Epithelial cell of proximal tubule (primary cell): ENCODE measurements around the gene SORCS2. TPM values are rescaled to one million over a fixed set of nuclear protein-coding genes. Genes with fewer than 3 reads are reported as not detected.

Experiments used
- DNase-seq: peaks from one replicate; pipeline ENCODE4 v3.0.0-alpha.2; 2011; ENCODE audit warnings: low read depth
- H3K4me3 ChIP-seq: 2 replicates; pipeline ENCODE4 v1.5.1; 2011; ENCODE audit warnings: low read depth, mild to moderate bottlenecking, low read length
- total RNA-seq: library from RNA; depleted of rRNA; stranded (reverse); fragments of >200 nt; gene quantifications from 2 replicates; pipeline ENCODE4 v1.2.3, GENCODE V29; 2015
- TF ChIP-seq, protein P1 (sequence below): conservative IDR thresholded peaks from 2 replicates; pipeline ENCODE4 v1.5.1; 2012; ENCODE audit warnings: low read depth, mild to moderate bottlenecking, low read length

The SORCS2 gene
- total RNA-seq, 1 donor from 2014 or later = 0.29 TPM

DNA sequence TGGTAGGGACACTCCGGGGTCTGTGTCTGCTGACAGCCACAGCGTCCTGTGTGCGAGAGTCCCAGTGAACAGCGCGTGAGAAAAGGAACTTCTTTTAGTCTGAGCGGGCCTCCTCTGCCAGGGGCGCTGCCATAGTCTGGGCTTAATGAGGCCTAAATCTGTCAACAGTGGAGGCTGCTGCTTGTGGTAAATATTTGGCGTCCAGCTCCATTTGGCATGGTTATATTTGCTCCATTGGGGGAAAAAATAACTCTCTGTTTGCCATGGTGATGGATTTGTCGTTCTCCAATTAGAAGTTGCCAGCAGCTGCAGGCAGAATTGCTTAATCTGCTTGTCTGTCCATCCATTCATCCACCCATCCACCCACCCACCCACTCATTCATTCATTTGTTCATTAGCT lies 313.8 kb downstream of the SORCS2 start:
- DNase-seq = no peak
- TF ChIP-seq, protein P1, sequence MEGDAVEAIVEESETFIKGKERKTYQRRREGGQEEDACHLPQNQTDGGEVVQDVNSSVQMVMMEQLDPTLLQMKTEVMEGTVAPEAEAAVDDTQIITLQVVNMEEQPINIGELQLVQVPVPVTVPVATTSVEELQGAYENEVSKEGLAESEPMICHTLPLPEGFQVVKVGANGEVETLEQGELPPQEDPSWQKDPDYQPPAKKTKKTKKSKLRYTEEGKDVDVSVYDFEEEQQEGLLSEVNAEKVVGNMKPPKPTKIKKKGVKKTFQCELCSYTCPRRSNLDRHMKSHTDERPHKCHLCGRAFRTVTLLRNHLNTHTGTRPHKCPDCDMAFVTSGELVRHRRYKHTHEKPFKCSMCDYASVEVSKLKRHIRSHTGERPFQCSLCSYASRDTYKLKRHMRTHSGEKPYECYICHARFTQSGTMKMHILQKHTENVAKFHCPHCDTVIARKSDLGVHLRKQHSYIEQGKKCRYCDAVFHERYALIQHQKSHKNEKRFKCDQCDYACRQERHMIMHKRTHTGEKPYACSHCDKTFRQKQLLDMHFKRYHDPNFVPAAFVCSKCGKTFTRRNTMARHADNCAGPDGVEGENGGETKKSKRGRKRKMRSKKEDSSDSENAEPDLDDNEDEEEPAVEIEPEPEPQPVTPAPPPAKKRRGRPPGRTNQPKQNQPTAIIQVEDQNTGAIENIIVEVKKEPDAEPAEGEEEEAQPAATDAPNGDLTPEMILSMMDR = no peak
- no peak overlapping the region for H3K4me3 ChIP-seq

DNA sequence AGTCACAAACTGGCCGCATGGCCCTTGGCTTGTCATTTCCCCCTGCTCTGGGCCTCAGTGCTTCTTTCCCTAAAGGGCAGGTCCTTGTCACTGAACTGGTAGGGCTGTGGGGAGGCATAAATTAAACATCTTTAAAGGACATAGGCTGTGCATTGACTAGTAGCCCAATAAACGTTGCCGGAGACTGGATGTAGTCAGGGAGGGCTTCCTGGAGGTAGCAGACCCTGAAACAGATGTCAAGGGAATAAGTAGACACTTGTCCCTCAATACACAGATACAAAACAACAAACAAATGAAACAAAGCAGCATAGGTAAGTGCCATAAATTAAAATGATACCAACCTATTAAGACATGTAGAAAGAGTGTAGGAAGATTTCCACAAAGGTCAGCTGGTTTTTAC lies 314.2 kb downstream of the SORCS2 start:
- no peak for DNase-seq
- H3K4me3 ChIP-seq = no peak overlapping the region
- TF ChIP-seq, protein P1 = no peak

DNA sequence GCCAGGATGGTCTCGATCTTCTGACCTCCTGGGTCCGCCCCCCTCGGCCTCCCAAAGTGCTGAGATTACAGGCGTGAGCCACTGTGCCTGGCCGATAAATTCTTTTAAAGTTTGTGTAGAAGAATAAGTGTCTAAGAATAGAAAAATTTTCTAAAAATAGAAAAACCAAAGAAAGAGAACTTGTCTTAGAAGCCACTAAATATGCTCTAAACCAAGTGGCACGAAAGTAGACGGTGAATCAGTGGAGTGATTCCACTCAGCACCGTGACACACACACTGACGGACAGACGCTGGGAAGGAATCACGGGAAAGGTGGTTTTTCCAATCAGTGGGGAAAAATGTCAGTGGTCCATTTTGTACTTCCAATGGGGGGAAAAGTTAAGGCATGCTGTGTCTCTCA lies 315.0 kb downstream of the SORCS2 start:
- DNase-seq = no peak
- TF ChIP-seq, protein P1 = no peak
- no peak overlapping the region for H3K4me3 ChIP-seq

DNA sequence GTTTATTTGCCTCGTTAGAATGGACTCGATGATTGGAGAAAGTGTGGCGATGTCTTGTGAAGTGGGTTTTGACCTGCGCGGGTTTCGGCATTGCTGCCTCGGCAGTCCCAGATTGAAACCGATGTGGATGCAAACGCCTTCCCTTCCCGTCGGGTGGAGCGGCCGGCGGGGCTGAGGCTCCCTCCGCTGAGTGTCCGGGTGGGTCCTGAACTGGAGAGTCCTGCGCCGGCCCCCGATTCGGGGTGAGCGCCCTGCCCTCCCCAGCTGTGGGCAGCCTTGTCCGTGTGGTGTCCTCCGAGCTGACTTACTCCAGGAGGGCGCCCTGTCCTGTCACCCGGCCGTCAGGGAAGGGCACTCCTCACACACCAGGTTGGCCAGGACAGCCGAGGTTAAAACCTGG lies 317.7 kb downstream of the SORCS2 start:
- TF ChIP-seq, protein P1 = no peak
- no peak for DNase-seq
- H3K4me3 ChIP-seq = no peak overlapping the region

DNA sequence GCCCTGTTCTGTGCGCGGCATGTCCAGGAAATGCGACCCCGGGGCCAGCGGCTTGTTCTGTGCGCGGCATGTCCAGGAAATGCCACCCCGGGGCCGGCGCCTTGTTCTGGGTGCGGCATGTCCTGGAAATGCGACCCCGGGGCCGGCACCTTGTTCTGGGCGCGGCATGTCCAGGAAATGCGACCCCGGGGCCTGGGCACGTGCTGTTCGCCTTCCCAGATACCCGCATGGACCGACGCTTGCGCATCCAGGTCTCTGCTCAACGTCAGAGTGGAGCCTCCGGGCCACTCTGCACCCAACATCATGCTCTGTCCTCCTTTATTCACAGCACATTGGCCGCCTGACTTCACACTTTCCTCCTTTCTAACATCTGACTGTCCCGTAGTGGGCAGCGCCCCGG lies 318.2 kb downstream of the SORCS2 start:
- H3K4me3 ChIP-seq = no peak overlapping the region
- TF ChIP-seq, protein P1 = no peak
- DNase-seq = no peak

DNA sequence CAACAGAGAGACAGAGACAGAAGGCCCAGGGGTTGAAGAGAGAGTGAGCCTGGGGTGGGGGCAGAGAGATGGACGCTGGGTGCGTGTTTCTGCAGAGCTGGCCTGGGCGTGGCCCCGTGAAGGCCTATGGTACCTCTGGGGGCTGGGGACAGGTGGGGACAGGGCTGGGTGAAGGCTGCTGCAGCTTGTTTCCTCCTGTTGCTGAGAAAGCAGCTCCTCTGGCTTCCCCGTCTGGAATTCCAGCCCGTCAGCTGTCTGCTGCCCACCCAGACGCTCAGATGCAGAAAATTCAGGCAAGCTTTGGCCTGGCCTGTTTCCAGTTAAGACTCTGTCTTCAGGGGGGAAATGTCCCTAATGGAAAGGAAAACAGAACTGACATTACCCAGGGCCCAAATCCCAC lies 319.2 kb downstream of the SORCS2 start:
- no peak for DNase-seq
- TF ChIP-seq, protein P1 = no peak
- H3K4me3 ChIP-seq = no peak overlapping the region

DNA sequence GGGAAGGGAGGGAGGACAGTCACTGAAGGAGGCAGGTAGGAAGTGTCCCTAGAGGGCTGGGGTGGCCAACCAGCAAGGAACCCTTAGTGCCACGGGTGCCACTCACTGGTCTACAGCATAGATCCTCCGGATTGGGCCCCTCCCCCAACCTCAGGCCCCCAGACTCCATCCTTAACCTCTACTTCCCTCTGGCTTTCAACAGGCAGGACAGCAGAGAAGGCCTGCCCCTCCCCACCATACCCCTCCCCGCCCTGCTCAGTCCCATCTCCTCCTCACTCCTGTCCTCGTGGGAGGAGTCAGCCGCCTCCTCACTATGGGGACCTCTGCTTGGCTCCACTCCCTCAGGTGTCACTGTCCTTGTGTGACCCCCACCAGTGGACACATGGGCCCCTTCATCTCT lies 320.1 kb downstream of the SORCS2 start:
- H3K4me3 ChIP-seq = no peak overlapping the region
- TF ChIP-seq, protein P1 = no peak
- DNase-seq = no peak
